DMS153 treated with DMSO at 0.1 percent for 48 hours (cell line): Measurements from ENCODE around the gene BAZ2B.

Source experiments
- DNase-seq: peaks from one replicate; lab custom pipeline; 2025; ENCODE audit not compliant: unreplicated experiment; lab: John Stamatoyannopoulos, UW

The BAZ2B gene

DNA sequence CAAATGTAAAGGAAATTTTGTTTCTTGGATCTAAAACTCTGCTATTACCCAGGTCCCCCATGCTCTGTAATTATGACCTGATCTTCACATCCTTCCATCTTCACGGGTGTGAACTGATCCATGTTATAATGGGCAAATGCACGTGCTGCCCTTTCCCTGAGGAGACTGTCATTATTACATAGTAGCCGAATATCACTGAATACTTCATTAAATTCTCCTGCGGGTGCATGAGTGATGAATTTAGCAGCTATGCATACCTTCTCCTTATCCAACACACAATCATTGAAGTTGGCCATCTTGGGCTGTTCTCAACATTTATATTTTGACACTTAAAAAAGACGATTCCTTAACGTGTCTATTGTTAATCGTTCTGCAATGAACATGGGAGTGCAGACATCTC is 153.4 kb downstream of the BAZ2B start:
- DNase-seq: no peak

DNA sequence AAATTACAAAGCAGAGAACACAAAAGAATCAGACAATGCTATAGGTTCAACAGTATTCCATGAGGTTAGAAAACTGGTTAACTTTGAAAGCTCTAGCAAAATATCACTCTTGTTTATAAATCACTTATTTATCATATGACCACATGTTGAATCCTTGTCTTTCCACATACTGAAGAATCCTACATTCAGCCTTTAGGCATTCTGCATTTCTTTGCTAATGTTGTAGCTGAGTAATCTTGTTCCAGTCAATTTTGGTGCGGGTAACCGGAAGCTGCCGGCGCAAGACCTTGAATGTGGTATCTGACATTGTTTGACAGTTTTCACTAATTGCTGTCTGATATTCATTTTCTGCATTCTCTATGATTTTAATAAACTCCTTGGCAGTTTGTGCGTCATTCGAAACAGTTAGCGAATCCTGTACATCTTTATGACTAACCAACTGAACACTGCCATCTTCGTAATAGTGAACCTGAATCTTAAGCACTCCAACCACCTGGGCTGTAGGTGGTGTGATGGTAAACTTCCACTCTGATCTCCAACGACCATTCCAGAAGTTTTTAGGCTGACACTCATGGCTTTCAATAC is 154.1 kb downstream of the BAZ2B start:
- DNase-seq: no peak

DNA sequence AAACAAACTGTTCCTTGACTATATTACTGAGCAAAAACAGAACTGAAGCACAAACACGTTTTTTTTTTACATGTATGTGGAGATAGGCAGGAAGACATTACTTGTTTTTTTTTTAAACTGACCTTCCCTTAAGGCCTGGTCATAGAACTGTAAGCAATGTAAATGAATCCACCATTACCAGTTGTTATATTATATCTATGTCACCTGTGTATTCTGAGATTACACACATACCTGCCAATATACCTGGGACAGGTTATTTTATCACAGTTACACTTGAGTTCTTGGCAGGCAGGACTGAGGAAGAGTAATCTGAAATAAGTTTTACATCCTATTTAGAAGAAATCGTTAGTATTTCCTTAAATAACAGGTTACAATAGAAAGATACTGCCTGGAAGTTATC is 155.3 kb downstream of the BAZ2B start:
- DNase-seq: no peak

DNA sequence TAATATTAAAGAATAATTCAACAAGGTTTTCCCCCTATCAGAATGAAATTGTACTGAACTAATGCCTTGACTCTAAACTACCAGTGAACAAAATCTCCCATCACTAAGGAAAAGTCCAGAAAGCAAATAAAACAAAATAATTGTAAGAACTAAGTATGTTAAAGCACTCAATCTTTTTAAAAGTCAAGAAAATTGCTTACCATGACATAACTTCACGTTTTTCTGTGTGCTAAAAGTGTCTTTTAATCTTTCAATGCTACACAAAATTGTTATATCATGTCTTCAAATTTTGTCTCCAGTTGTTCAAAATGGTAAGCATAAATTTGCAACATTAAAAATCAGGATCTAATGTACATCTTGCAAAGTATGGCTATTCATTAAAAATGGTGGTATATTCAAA is 156.1 kb downstream of the BAZ2B start:
- no peak for DNase-seq

DNA sequence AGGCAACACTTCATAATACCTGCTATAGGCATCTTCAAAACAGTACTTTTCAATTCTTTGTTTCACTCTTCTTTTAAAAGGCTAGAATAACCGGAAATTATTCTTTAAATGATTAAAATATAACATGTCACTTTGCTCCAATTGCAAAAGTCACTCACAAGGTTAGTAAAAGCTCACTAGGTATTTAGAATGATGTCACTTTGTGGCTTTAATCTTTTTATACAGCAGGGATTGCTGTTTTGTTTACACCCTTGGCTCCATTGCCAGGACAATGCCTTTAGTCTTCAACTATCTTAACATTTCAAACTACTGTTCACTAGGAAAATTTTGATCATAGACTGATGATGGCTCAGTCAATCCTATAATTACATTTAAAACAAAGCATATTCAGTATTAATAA is 157.1 kb downstream of the BAZ2B start:
- DNase-seq: no peak

DNA sequence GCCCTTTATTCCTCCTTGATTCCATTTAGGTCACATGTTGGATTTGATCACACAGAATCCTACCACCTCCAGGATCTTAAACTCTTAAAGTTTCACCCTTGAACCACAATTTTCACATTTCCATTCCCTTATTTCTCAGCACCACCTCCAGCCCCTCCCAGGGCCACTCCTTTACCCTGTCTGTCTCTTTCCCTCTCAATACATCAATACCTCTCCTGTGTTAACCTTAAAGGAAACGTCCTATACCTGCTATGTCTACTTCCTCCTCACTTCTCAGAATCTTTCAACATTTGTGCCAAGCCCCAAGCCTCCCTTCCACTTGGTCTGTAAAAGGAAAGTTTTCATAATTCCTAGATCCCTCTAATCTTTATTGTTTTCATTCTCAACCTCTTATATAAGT is 158.8 kb downstream of the BAZ2B start:
- DNase-seq: no peak

DNA sequence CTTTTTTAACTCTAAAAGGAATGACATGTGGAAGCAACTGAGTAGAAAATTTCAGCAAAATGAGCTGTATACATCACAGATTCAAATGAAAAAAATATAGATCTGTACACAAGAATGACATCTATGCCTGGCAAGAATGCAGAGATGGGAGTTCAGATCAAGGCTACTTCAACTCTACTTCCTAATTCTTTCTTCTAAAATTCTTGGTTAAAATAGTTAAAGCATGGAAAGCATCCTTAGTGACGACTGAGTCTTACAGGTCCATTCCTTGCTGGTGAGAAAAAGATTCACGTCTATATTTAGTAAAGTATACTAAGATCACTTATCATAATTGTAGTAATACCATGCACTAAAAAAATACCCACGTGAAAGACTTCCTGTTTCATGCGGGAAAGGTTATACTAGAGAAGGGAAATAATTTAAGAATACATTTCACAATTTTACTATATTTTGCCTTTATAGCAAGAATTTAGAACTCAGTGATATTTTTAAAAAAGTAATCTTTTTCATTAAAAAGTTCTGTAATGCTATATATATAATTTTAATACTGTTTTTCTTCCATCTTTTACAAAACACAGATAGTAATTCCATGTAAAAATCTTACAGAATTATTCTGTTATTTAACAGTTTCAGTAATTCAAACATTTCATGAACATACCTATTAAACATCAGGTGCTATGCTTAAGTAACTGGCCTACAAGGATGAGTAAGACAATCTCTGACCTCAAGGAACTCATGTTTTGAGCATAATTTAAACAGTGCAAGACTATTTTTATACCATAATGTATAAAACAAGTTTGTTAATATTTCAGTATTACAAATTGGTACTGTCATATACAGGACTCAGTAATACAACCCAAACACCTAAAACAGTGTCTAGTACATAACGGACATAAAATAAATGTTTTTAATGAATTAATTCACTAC is 159.6 kb downstream of the BAZ2B start:
- DNase-seq: no peak

DNA sequence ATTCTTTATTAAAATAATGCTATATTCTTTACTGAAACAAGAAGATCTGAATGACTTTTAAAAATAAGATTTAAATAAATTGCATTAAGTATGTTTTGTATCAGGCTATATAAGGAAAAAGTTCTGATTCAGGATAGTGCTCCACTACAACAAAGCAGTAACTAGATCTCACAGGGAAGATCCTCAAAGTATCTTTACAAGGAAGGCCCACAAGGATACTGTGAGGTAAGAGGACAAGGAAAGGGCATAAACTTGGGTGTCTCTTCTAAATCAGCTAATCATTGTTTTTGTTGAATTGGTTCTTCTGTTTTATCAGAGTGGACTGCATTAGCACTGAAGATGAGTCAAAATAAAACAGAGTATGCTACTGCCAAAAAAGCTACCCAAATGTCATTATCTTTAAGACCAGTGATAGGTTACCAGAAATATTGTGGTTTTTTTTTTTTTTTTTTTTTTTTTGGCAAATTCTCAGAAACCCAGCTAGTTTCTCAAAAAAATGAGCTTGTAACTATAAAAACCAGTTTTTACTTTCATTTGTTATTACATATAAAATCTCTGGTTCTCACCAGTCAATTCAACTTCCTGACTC is 160.9 kb downstream of the BAZ2B start:
- DNase-seq: no peak

DNA sequence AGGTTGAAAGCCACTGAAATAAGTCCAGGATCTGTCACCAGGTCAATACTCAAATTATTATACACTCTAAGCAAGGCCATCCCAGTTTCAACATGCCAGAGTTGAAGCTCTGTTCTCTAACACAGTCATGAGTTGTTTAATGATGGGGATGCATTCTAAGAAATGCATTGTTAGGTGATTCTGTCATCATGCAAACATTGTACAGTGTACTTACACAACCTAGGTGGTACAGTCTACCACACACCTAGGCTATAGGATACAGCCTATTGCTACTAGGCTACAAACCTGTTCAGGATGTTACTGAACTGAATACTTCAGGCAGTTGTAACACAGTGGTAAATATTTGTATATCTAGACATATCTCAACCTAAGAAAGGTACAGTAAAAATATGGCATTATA is 162.2 kb downstream of the BAZ2B start:
- no peak for DNase-seq

DNA sequence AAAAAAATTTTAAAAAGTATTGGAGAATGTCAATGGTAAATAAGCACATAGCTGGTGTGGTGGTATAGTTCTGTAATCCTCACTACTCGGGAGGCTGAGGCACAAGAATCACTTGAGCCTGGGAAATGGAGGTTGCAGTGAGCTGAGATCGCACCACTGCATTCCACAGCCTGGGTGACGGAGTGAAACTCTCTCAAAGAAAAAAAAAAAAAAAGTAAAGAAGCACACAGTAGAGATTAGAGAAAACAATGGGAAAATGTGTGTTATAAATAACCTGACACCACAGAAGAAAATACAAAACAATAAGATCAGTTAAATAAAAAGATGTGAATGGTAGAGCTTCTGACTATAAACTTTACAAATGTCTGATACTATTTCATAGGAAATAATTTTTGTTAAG is 166.2 kb downstream of the BAZ2B start:
- DNase-seq: no peak

DNA sequence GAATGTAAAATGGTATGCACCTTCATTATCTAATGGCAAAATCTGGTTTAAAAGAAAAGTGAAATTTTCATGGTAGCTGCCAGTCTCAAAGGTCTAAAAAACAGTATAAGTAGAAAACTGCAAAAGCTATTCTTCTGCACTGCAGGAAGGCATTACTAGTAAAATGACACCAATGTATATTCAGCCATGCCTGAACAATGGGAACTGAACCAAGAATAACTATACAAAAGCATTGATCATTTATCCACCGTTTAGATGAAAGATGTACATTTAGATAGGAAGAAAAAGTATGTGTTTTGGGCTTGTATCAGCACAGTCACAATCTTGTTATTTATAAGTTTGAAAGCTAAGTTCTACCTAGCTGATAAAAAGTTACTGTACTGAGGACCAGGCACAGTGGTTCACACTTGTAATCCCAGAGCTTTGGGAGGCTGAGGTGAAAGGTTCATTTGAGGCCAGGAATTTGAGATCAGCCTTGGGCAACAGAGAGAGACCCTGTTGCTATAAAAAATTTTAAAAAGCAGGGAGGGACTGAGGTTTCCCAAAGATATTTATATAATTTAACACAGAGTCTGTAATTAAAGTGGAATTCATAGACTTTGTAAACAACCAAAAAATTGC is 166.7 kb downstream of the BAZ2B start:
- DNase-seq: no peak

DNA sequence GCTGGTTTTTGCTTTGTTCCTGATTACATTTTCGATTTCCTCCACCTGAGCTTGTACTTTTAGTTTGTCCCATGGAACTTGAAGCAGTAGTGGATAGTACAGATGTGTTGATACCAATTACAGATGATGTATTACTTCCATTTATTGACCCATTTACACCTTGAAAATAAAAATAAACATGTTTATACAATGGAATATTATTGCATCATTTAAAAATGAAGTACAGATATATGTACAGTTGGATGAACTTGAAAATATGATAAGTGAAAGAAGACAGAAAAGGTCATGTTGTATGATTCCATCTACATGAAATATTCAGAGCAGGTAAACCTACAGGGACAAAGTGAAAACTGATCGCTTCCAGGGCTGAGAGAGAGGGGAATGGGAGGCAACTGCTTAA is 169.5 kb downstream of the BAZ2B start:
- DNase-seq: no peak

DNA sequence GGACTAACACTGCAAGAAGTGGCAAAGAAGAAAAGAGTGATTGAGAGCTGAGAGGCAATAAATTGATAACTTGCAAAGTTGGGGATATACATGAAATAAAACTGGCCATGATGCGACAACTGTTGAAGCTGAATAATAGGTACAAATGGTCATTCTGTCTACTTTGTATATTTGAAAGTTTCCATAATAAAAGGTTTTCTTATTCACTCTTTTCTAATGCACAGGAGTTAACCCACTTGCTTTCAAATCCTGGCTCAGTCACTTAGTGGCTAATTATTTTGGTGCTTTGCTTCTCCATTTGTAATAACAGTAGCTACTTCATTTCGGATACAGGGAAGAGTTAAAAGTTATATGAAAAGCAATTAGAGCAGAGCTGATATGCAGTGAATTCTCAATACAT is 170.1 kb downstream of the BAZ2B start:
- no peak for DNase-seq

DNA sequence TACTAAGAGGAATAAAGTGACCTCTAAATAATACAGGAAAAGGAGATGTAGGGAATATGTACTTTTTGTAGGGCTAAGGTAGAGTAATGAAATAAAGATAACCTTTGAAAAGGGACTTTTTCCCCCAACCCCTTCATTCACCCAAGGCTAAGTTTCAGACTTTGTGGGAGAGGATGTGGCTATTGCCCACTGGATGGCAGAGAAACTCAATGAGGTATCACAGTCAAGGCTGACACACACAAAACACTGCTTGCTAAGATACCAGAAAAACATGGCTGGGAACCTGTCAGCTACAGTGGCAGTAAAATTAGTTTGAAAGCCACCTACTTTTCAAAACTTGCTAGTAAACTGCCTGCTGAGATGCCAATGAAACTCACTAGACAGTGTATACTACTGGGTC is 171.0 kb downstream of the BAZ2B start:
- no peak for DNase-seq

DNA sequence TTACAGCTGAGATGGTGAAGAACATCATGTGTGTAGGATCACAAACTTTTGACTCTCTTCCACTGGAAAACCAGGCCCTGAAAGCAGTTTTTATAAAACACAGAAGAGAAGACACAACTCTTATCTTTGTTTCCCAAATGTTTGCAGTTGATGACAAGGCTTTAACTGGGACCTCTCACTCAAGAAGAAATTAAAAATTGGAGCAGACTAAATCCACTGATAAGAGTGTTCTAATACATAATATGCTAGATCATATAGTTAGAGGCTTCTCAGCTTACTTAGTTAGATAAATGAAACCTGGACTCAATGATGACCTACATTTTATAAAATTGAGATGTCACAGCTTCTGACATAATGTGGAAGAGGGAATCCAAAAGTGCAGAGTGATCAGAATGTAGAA is 171.6 kb downstream of the BAZ2B start:
- no peak for DNase-seq

DNA sequence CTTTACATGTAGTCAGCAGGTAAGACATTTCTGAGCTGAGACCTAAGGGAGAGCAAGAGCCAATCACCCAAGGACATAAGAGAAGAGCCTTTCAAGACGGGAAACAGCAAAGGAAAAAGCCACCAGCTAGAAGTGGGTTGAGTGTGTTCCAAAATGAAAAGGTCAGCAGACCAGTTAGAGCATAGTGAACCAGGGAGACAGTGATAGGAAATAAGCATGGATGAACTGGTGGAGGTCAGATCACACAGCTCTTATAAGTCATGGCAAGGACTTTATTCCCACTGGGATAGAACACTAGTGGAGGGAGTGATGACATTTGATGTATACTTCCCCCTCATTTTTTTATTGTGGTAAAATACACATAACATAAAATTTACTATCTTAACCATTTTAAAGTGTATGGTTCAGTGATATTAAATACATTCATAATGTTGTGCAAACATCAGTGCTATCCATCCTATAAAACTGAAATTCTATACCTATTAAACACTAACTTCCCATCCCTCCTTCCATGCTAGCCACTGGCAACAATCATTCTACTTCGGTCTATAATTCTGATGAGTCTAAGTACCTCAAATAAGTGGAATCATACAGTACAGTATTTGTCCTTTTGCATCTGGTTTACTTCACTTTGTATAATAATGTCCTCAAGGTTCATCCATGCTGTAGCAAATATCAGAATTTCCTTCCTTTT is 174.0 kb downstream of the BAZ2B start:
- DNase-seq: no peak

DNA sequence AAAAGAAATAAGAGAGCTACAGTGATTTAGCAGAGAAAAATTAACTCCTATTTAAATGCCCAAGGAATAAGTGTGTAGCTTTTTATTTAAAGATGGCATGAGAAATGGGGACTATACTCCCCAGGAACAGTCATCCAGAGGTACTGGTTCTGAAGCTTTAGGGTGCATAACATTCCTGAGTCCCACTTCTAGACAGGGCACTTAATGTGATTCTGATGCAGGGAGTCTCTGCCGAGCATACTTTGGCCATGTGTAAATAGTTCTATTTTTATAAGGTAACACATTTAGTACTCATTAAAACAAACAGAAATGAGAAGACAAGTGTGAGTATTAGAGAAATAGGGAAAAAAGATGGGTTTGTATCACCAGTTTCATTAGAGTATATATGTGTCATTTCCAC is 175.2 kb downstream of the BAZ2B start:
- no peak for DNase-seq

DNA sequence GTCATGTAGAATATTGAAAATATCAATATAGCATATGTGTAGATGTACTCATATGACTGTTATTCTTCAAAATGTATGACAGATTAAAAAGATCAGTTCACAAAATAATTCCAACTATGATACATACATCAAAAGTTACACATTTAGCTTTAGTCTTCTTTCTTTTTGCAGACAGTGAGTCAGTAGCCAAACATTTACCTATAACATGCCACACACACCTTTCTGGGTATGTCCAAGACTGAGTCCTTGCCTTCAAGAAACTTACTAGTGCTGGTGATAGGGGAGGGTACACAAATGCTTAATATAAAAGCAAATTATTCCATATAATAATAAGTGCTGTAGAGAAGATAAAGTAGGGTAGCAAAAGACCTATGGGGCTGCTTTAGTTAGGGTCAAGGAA is 176.9 kb downstream of the BAZ2B start:
- no peak for DNase-seq

DNA sequence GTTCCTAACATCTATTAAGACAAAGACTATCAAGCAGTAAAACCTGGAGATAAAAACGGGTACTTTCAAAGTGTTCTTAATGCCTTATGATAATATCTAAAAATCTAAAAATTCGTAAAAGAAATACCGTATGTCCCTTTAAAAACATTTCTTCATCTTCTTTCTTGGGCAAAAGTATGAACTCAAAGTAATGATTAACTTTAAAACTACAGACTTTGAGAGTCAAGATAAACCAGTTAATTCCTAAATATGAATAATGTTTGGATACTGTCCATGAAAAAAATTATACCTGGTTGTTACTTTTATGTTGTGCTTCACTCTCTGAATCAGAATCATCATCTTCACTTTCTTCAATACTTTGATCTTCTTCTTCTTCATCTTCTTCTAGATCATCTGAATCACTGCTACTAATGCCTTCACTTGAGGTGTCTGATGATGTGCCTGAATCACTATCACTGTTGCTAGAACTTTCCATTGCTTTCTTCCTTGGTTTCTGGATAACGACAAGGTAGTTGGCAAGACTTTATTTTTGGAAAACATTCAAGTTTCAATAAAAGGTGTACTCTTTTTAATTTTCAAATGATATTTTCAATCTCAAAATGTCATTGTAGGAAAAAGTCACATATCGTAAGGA is 177.5 kb downstream of the BAZ2B start:
- no peak for DNase-seq

DNA sequence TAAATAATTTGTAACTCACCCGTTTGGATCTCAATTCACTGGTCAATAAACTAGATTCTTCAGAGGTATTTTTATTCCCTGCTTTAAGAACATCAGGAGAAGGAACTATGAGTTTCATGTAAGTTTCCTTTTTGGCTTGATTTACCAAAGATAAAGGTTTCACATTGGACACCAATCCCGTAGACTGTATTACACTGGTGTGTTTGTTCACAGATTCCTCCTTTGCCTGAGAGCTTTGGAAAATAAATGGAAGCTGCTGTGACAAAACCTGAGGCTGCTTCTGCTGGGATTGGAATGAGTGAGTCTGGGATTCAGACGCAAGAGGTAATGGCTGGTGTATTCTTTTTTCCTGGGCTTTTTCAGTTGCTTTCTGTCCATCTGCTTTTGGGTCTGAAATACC is 178.1 kb downstream of the BAZ2B start:
- no peak for DNase-seq

DNA sequence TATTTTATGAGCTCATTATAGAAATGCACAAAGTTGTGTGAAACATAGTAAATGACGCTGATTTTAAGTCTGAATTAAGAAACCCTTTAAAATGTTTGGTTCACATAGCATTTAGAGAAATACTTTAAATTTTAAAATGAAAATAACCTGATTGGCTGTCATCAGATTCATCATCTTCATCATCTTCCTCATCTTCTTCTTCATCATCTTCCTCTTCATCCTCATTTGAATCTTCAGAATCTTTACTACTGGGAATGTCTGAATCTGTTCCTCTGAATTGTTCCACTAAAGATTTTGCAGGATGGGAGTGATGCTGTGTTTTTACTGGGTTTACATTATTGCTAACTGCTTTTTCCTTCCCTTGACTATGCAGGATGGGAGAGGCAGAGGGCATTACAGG is 183.7 kb downstream of the BAZ2B start:
- DNase-seq: no peak
